K562 (cell line): ENCODE data around the gene CTNNA3.

Experiments used
- CBX2 ChIP-seq: fragments of 200-600 bp; sonication (generic); IDR thresholded peaks from one replicate; pipeline ENCODE4 v1.6.1; 2012; ENCODE audit warnings: mild to moderate bottlenecking, low read length, inconsistent platforms; ENCODE audit not compliant: insufficient read depth, poor library complexity, severe bottlenecking
- KLF6 ChIP-seq: fragments of 250-450 bp; sonication (Bioruptor Pico); IDR thresholded peaks from 2 replicates; pipeline ENCODE4 v1.4.0; 2020; ENCODE audit warnings: mild to moderate bottlenecking, moderate library complexity, borderline replicate concordance
- POLR2A ChIP-seq: fragments of 450-650 bp; conservative IDR thresholded peaks from 2 replicates; pipeline ENCODE4 v1.6.1; 2016
- TARDBP ChIP-seq: fragments of 450-650 bp; IDR thresholded peaks from 2 replicates; pipeline ENCODE4 v1.6.1; 2016
- TCF7 ChIP-seq: sonication (generic); IDR thresholded peaks from 2 replicates; pipeline ENCODE4 v1.6.1; 2016; ENCODE audit warnings: antibody characterized with exemption, borderline replicate concordance
- ZNF121 ChIP-seq: sonication (generic); formaldehyde crosslinking; conservative IDR thresholded peaks from 2 replicates; pipeline ENCODE4 v1.8.0; 2022; ENCODE audit warnings: missing genetic modification reagents
- ZNF79 ChIP-seq: fragments of 250-450 bp; sonication (Bioruptor Pico); IDR thresholded peaks from 2 replicates; pipeline ENCODE4 v1.4.0; 2020; ENCODE audit warnings: low read depth, mild to moderate bottlenecking, moderate library complexity
- TF ChIP-seq, protein P1 (sequence below), 3 experiments: IDR thresholded peaks in 2 of 3; conservative IDR thresholded peaks in 1 of 3; 2 replicates each; pipeline ENCODE4 v1.5.1; 2011 to 2012; ENCODE audit warnings: low read length in 3 of 3, mild to moderate bottlenecking in 3 of 3, control low read depth in 2 of 3, improper control_type of control experiment in 1 of 3, inconsistent platforms in 1 of 3, low read depth in 1 of 3, mixed read lengths in 1 of 3, moderate library complexity in 1 of 3; ENCODE audit not compliant: insufficient read depth in 2 of 3

DNA sequence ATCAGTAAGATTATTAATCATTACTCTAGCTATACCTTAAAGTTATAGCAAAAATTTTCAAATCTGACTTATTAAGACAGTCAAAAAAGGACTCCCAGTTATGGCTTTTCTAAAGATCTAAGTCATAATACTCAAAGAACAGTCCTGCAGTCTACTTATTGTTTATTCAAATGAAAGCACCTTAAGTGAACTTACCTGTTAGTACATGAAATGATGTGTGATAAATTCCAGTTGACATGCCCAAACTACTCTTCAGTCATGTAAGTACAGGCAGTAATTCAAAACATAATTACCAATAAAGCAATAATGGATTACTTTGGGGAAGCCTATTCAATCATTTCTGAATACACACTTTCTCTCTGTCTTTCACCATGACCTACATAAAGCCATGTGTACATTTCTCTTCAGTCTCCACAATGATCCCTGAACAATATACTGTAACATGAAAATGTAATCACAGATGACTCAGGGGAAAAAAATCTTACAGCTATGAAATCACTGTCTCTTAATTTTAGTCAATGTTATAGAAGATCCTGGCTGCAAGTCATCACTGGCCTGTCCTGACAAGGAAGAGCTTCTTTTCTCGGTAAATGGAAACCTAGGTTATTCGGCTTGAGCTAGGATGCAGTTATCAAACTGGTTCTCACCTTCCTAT, 1190.9 kb downstream of the CTNNA3 start:
- TF ChIP-seq, protein P1, sequence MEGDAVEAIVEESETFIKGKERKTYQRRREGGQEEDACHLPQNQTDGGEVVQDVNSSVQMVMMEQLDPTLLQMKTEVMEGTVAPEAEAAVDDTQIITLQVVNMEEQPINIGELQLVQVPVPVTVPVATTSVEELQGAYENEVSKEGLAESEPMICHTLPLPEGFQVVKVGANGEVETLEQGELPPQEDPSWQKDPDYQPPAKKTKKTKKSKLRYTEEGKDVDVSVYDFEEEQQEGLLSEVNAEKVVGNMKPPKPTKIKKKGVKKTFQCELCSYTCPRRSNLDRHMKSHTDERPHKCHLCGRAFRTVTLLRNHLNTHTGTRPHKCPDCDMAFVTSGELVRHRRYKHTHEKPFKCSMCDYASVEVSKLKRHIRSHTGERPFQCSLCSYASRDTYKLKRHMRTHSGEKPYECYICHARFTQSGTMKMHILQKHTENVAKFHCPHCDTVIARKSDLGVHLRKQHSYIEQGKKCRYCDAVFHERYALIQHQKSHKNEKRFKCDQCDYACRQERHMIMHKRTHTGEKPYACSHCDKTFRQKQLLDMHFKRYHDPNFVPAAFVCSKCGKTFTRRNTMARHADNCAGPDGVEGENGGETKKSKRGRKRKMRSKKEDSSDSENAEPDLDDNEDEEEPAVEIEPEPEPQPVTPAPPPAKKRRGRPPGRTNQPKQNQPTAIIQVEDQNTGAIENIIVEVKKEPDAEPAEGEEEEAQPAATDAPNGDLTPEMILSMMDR (IDR thresholded peaks at IDR 0.05 in 2 of 3, conservative IDR thresholded peaks at IDR 0.05 in 1 of 3; ENCODE audit: insufficient read depth in 2 of 3, low read depth in 1 of 3, low read length in 3 of 3): no peak
- TF ChIP-seq POLR2A (no peak), ZNF121 (no peak), TARDBP (no peak), TCF7 (no peak), KLF6 (CRISPR knock-in tag) (no peak), ZNF79 (CRISPR knock-in tag) (no peak), CBX2 (no peak)
